Measurements from ENCODE around the gene MXD4.
A peak's percentile ranks its signal among the peaks of the same experiment; 100 is the strongest.
"Not testable (repeated sequence)": the region's sequence is repeated elsewhere in the genome, so short reads cannot be mapped to it uniquely, and the experiment has no call there.

Gene MXD4

DNA sequence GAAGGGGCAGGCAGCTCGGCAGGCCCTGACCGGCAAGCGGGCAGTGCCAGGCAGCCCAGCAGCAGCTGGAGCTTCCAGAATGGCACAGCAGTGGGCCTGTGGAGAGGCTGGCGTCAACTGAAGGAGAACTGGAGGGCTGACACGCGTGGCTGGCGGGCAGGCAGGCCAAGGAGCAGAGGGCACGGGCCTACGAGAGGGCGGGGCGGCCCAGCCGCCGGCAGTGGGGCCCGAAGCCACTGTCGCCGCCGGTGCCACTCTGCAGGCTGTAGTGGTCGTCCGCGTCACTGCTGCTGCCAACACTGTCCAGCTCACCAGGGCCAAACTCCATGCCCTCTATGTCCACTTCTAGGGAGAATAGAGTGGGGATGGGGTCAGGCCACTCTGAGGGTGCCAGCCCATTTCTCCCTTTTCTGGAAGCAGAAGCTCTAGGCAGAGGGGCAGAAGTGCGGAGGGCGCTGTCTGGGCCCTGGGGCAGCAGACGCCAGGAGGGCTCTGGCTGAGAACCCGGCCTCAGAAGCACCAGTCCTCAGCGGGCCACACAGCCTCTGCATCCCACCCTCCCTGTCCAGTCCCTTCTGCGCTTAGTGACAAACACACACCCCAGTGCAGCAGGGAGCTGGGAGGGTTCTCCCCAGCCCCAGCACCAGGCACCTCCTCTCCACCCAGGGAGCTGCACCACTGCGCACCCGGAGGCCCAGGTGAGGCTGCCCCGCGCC, 11.4 kb downstream of the MXD4 start:
- no peak for DNase-seq (ENCODE audit: low read depth in 2 of 2)

DNA sequence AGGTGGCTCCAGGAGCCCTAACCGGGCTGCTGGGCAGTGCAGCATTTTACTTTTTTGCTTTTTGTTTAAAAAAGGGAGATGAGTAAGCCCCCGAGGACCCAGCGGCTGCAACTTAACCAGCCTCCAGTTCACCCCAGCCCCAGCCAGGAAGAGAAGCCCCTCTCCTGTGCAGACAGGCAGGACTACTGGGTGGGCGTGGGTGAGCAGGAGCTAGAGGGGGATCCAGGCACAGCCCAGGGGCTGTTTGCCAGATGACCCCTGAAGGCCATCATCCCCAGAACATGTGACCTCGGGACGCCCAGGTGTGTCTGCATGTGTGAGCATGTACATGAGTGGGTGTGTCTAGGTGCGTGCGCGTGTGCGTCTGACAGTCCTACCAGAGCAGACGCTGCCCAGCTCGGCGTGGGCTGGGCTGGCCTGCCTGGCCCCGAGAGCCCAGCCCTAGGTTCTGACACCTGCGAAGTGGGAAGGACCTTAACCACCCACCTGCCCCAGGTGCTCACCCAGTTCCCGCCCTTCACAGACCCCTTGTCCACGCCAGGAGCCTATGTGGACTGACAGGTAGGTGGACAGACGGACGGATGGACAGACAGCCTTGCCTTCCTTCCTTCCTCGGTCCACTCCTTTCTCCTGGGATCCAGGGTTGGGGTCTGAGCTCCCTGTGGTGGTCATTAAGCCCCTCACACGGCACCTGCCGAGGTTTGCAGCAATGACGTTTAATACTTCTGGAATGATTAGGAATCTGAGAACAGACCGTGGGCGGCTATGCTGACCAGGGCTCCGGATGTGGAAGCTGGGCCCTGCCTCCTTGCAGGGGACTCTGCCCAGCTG, 12.2 kb downstream of the MXD4 start:
- no peak for DNase-seq (ENCODE audit: low read depth in 2 of 2)

DNA sequence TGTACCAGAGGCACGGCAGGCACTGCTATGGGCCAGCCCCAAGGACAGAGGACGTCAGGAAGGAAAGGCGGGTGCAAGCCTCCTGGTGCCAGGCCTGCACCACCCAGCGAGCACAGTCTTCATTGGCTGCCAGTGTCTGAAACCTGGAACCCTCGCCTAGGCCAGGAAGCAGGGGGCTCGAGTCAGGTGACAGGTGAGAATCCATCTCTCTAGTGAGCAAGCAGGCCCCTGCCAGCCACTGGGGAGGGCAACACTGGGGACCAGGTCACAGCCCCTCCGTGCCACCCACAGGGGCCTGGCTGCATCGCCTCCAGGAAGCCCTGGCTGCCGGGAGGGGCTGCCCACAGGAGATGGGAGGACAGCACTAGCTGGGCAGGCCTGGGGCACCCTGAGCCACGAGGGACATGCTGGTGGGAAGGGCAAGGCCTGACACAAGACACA, 13.1 kb downstream of the MXD4 start:
- DNase-seq (ENCODE audit: low read depth in 2 of 2) = no peak

DNA sequence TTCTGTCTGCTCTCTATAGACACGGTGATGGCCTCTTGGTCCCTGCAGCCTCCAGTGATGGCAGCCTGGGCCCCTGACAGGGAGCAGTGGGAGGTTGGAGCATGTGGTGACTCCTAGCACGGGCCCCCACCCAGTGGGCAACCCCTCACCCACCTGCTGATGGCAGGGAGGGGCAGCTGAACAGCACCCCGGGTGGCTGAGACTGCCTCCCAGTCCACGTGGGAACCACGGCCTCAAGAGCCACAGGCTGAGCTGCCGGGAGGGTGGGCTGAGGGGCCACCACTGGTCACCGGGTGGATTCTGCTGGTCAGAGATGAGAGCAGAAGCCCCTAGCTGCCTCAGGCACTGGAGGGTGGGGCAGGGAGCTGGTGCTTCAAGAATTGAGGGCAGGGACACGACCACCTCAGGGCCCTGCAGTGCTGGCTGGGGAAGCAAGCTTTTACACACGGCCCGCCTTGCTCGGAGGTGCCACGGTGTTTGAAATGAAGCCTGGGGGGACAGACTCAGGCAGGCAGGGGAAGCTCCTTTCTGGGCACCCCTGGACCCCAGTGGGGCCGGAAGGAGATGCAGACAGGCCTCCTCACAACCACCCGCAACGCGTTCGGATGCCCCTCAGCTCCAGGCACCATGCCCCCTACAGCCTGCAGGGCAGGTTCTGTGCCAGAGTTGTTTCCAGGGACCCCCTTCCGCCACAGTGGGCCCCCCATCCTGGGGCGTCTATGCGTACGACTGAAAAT, 13.7 kb downstream of the MXD4 start:
- no peak for DNase-seq (ENCODE audit: low read depth in 2 of 2)

DNA sequence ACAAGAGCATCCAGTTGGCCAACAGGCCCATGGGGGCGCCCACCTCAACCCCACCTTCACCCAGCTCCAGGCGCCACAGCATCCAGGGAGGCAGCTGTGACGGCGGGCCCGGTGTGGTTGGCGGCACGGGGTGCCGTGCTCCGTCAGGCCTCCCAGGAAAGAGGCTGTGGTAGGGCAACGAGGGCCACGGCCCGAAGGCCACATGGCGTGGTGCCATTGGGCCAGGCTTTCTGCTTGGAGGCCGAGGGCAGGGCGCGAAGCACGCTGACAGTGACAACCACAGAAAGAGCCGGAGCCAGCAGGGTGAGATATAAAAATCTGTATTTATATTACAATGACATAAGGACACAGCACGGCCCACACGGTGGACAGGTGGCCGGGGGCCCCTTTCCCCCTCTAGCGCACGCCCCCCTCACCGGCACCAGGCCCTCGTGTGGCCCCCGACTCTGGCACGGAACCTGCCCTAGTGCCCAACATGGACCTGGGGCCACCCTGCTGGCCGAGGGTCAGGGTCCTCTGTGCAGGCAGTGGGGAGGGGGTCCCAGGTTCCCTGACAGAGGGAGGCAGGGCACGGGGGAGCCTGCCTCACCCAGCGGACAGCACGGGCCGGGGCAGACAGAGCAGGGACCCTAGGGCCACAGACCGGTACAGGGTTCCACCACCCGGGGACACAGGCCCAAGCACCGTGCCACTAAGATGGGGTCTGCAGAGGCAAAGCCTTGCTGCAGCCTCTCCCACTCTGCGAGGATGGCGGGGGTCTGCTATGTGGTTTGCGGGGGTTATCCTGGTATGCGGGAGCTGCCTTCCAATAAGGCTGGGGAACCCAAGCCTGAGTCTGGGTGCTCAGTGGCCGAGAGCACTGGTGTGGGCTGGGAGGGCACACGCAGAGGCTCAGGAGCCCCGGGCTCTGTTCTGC, 14.5 kb downstream of the MXD4 start:
- no peak for DNase-seq (ENCODE audit: low read depth in 2 of 2)

DNA sequence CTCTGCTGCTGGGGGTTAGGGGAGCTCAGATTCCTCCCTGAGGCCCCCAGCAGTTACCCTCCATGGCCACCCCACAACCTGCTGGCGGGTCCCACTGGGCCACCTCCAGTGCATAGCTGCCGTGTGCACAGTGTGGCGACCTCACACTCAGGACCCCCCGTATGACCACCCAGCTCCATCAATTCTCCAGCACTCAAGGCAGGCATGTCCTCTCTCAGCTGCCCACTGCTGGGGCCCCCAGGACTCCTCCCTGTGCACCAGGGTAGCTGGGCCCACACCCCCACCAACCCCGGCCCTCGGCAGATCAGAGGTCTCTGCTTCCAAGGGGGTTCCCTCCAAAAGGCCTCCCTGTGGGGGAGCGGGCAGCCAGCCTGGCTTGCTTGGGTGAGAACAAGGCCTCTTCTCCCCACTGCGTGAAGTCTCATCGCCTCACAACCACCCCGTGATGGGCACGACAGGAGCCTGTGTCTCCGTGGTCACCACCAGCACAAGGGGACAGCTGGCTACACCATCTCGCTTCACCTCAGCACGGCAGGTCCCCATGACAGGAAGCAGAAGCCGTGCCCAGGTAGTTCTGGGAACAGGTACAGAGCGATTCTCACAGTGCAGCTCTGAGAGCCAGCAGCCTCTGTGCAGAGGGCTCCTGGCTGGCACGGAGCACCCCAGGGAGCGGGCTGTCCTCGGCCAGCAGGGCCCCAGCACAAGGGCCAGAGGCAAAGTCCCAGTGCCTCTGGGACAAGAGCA, 15.4 kb downstream of the MXD4 start:
- no peak for DNase-seq (ENCODE audit: low read depth in 2 of 2)

DNA sequence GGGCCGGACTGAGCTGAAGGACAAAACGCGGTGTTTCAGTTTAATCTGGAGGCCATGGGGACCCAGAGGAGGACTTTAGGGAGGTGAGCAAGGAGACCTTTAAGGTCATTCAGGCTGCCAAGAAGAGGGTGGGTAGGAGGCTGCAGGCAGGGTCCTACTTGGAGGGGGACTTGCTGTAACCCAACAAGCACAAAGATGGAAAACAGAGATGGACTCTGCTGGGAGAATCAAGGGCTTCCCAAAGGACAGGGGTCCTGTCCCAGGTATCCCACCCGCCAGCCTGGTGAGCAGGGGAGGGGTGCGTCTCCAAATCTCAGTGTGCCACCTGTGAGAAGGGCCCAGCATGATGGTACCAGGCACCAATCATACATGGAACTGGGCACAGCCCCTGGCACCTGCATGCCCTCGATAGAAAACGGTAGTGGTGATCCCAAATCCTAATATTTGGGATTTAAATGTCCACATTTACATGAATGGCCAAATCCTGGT, 16.1 kb downstream of the MXD4 start:
- no peak for DNase-seq (ENCODE audit: low read depth in 2 of 2)

DNA sequence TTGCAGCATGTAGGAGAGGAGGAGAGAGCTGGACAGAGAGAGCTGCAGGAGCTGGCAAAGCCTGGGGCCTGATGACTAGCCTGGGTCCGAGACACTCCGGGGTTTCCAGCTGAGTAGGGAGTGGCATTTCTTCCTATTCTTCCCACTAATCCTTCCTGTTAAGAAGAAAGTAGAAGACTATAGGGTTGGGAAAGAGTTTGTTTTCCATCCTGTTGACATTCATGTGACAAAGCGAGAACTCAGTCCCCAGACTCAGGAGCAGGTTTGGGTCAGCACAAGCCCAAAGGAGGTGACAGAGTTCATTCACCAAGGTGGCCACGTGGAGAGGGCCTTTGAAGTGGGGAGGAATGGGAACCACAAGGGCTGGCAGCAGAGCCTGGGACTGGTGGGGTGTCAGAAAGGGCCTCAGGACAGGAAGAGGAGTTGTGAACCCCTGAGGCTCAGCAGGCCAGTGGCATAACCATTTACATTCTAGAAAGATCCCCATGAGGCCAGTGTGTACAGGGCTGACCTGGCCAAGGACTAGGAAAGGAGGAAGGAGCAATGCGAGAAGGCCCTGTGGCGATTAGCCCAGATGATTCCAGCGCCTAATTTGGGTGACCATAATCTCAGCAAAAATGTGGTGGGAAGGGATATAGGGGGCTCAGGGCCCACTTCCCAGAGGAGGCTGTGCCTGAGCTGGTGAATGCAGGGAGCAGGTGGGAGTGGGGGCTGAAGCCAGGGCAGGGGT, 16.7 kb downstream of the MXD4 start:
- no peak for DNase-seq (ENCODE audit: low read depth in 2 of 2)

DNA sequence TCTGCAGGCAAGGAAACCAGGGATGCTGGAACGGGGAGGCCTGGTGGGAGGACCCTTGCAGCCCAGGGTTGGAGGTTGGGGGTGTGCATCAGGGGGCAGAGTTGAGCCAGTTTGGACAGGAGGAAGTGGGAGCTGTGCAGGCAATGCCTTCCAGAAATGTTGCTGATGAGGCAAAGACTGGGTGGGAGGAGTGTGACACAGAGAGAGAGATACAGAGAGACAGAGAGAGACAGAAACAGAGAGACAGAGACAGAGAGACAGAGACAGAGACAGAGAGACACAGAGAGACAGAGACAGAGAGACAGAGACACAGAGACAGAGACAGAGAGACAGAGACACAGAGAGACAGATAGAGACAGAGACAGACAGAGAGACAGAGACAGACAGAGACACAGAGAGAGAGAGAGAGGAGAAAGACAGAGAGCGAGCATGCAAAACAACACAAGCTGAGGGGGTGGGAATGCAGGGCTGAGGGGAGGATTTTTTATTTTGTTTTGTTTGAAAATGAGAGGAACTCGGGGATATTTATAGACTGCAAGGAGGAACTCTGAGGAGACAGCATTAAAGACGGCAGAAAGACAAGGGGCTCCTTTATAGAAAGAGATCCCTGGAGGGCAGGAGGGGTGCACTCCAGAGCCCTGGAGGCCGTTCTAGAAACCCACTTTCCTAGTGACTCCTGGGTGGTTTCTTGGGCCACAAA, 18.1 kb downstream of the MXD4 start:
- DNase-seq (ENCODE audit: low read depth in 2 of 2) = no peak

DNA sequence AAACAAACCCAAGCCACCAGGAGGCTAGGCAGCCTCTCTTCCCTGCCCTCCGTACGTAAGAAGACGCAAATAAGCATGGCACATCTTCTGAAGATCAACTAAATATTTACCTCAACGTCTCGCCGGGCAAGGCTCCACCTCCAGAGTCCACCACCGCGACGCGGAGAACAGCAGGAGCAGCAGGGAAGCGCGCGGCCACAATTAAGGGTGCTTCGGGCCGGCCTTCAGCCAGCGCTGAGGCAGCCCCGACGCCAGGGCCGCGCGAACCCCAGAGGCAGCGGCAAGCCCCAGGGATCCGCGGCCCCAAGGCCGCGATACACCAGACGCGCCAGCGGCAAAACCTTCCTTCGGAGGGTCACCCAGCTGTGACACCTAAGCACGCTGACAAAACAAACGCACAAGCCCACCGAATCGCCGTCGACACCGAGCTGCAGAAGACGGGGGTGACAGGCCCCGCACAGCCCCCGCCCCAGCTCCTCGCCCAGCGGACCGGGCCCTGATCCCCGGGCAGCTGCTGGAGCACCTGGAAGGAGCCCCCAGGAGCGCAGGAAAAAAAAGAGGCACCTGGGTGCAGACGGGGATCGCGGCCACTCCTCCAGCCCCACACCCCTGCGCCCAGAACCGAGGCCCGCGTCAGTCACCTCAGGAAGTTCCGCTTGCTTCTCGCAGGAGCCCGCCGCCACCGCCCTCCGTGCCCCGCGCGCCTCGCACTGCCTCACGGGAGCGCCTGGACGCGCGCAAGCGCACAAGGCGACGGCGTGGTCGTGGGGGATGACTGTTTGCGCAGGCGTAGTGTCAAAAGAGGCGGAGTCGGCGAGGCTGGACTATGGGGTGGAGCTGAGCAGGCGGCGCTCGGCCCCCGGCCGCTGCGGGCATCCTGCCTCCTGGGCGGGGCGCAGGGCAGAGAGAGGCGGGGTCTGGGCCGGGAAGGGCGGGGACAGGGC, 20.2 kb downstream of the MXD4 start, which contains the start of the genes HAUS3 and POLN:
Gene HAUS3 (minus strand): TSS at position 712 of the 944 bp plus-strand sequence. CDS start 1,175 bp downstream, outside the sequence.
Gene POLN (minus strand): TSS at position 712 of the 944 bp plus-strand sequence. CDS start 12,890 bp downstream, outside the sequence.
- DNase-seq (ENCODE audit: low read depth in 2 of 2) = peak; percentile 98 to 99

DNA sequence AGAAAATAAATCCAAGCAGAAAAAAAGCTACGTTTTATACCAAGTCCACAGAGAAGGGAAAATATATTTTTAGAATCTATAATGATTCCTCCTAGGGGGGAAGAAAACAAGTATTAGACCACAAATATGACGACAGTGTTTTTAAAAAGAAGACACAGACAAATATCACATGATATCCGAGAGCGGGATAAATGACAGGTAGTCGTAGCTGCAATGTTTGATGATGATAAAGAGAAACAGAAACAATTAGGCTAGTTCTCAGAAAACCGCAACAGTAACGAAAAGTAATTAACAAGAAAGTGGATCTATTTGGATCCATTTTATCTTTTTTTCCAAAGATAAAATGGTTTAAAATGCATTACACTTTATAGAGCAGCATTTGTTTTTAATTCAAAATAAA, 20.9 kb downstream of the MXD4 start:
- no peak for DNase-seq (ENCODE audit: low read depth in 2 of 2)

DNA sequence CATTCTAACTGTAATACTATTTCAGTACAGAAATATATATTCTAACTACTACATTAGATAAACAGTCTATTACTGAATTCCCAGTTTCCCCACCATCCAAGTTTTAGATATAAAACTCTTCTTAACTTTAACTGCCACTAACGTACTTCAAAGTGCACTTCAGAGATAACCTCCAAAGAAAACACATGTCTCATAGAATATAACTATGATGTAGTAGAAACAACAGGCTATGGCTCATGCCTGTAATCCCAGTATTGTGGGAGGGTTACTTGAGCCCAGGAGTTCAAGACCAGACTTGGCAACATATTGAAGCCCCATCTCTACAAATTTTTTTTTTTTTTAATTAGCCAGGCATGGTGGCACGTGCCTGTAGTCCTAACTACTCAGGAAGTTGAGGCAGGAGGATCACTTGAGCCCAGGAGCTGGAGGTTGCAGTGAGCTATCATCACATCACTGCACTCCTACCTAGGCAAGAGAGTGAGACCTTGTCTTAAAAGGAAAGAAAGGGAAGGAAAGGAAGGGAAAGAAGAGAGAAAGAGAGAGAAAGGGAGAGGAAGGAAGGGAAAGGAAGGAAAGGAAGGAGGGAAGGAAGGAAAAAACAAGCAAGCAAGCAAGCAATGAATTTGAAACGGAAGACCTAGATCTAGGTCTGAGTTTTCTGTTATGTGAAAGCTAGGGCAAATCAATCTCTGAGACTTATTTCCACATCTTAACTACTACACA, 24.8 kb downstream of the MXD4 start:
- DNase-seq (ENCODE audit: low read depth in 2 of 2) = no peak

DNA sequence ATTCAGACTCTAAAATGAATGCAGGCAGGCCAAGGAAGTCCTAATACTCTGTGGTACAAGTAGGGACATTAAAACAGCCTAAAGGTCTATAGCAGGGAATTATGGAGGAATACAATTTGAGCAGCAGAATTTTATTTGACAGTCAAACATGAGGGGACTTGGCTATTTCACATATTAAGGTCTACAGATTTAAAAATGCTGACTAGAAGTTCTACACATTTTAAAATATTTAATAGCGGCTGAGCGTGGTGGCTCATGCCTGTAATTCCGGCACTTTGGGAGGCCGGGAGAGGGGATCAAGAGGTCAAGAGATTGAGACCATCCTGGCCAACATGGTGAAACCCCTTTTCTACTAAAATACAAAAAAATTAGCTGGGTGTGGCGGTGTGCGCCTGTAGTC, 30.8 kb downstream of the MXD4 start:
- no peak for DNase-seq (ENCODE audit: low read depth in 2 of 2)

DNA sequence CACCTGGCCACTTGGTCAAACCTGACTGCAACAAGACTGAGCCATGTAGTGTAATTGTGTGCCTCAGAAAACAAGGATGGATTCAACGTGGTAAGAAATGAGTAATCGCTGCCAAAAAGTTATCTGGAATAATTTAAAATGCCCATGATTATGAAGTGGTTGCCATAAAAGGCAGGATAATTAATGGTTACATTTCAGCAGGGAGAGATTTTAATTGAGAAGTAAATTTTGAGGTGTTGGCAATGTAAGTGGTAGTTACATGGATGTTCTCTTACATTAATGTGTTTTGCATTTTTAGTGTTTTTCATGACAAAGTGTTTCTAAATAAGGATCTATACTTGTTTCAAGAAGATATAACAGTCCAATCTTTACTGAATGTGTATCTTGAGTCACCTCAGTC, 35.6 kb downstream of the MXD4 start:
- DNase-seq (ENCODE audit: low read depth in 2 of 2) = no peak

DNA sequence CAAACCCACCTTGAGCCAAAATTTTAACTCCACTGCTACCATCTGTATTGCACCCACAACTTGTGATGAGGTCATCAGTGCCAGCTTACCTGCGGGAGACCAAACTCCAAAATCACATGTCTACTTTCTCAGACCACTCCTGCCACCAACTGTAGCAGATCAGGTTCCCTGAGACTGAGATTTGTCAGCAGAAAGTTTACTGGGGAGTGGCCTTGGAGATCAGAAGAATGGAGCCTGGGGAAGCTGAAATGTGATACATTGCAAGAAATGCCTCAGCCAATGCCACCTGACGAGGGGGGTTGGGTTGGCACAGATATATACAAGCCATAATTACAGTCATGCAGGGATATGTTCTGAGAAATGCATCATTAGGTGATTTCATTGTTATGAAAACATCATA, 39.1 kb downstream of the MXD4 start:
- no peak for DNase-seq (ENCODE audit: low read depth in 2 of 2)

DNA sequence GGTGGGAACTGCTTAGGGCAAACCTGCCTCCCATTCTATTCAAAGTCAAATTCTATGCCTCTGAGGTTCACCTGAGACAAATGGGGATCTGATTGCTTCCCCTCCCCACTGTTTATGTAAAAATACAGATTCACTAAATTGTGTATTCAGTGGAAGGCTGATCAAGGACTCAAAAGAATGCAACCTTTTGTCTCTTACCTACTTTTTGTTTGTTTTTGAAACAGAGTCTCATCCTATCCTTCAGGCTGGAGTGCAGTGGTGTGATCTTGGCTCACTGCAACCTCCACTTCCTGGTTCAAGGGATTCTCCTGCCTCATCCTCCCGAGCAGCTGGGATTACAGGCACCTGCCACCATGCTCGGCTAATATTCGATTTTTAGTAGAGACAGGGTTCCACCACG, 40.5 kb downstream of the MXD4 start:
- DNase-seq (ENCODE audit: low read depth in 2 of 2) = not testable (repeated sequence)

DNA sequence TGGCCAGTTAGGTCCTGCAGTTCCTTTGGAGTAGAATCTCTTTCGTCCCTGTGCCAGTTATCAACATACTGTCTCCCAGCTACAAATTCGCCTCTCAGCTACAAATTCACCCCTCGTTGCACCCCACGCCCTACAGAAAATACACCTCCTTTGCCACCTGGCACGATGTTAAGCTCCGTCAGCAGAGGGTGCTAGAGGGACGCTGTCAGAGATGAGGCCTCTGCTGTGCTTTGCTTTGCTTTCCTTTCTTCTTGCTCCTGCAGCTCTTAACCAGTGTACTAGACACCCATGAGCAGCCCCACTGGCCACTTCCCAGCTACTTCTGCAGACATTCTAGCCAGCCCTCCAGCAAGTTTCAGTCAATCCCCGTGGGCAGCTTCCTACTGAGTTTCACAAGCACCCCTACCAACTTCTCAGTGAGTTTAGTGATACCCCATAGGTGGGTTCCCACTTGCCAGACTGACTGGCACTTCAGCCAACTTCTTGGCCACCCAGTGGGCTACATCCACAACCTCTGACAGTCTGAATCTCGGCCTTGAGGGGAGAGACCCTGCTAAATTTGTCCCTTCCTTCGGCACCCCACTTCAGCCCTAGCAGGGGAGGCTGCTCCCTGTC, 41.8 kb downstream of the MXD4 start:
- peak; percentile 41 to 57 for DNase-seq (ENCODE audit: low read depth in 2 of 2)

Measured in stimulated activated CD8-positive, alpha-beta memory T cell treated with anti-CD3 and anti-CD28 coated beads, Interleukin-15, amount 100 ng/mL, for 4 hours (primary cell).